ENCODE measurements around the gene TLCD5. TPM values are rescaled to one million over a fixed set of nuclear protein-coding genes. Genes with fewer than 3 reads are reported as not detected.

Gene TLCD5
- 0.27 and 0.50 TPM in 2 replicates for total RNA-seq

GRCh38 chr11:120324932-120325810 is at the start of gene TLCD5:
TSS of gene TLCD5 (plus strand) at chr11:120325299. CDS start at chr11:120327442, 2,143 bp downstream.
- intact Hi-C loops (cut with micrococcal nuclease) = no loop called here

- intact Hi-C loops (cut with micrococcal nuclease) = no loop called here
Measured at GRCh38 chr11:120279502-120279901, 45.6 kb upstream of the TLCD5 start.

GRCh38 chr11:120280600-120281051 is 44.5 kb upstream of the TLCD5 start:
- intact Hi-C loops (cut with micrococcal nuclease) = no loop called here

- intact Hi-C loops (cut with micrococcal nuclease) = no loop called here
Measured at GRCh38 chr11:120281143-120281795, 43.8 kb upstream of the TLCD5 start.

GRCh38 chr11:120283124-120283523 is 42.0 kb upstream of the TLCD5 start:
- intact Hi-C loops (cut with micrococcal nuclease) = no loop called here

GRCh38 chr11:120284272-120284671 is 40.8 kb upstream of the TLCD5 start:
- intact Hi-C loops (cut with micrococcal nuclease) = no loop called here

- intact Hi-C loops (cut with micrococcal nuclease) = no loop called here
Measured at GRCh38 chr11:120285256-120285655, 39.8 kb upstream of the TLCD5 start.

GRCh38 chr11:120288021-120288420 is 37.1 kb upstream of the TLCD5 start:
- intact Hi-C loops (cut with micrococcal nuclease) = no loop called here

- intact Hi-C loops (cut with micrococcal nuclease) = no loop called here
Measured at GRCh38 chr11:120289426-120289825, 35.7 kb upstream of the TLCD5 start.

GRCh38 chr11:120290956-120291355 is 34.1 kb upstream of the TLCD5 start:
- intact Hi-C loops (cut with micrococcal nuclease) = no loop called here

GRCh38 chr11:120293038-120293800 is 31.9 kb upstream of the TLCD5 start:
- intact Hi-C loops (cut with micrococcal nuclease) = no loop called here

GRCh38 chr11:120294096-120294495 is 31.0 kb upstream of the TLCD5 start:
- intact Hi-C loops (cut with micrococcal nuclease) = no loop called here

GRCh38 chr11:120295099-120295498 is 30.0 kb upstream of the TLCD5 start:
- intact Hi-C loops (cut with micrococcal nuclease) = no loop called here

- intact Hi-C loops (cut with micrococcal nuclease) = no loop called here
Measured at GRCh38 chr11:120296554-120296953, 28.5 kb upstream of the TLCD5 start.

- intact Hi-C loops (cut with micrococcal nuclease) = no loop called here
Measured at GRCh38 chr11:120298461-120298860, 26.6 kb upstream of the TLCD5 start.

GRCh38 chr11:120302001-120302805 is 22.9 kb upstream of the TLCD5 start:
- intact Hi-C loops (cut with micrococcal nuclease) = no loop called here

GRCh38 chr11:120303004-120303637 is 22.0 kb upstream of the TLCD5 start:
- intact Hi-C loops (cut with micrococcal nuclease) = loop anchor here (1.0 kb wide), 2 partner anchors 68 to 131 kb away; no protein-coding TSS in a partner anchor

- intact Hi-C loops (cut with micrococcal nuclease) = no loop called here
Measured at GRCh38 chr11:120304526-120304925, 20.6 kb upstream of the TLCD5 start.

- intact Hi-C loops (cut with micrococcal nuclease) = no loop called here
Measured at GRCh38 chr11:120305286-120305685, 19.8 kb upstream of the TLCD5 start.

- intact Hi-C loops (cut with micrococcal nuclease) = no loop called here
Measured at GRCh38 chr11:120306519-120307242, 18.4 kb upstream of the TLCD5 start.

Measured in T-helper 2 cell treated with Interferon-gamma antibody and Interleukin-4, amounts not matched to agents 100 ng/mL and 5 ng/mL, for 36 hours (primary cell).